Loucy (cell line): ENCODE data around the gene KRTAP19-7.

Experiments
- CTCF ChIP-seq: fragments of 200-600 bp; sonication (generic); conservative IDR thresholded peaks from 2 replicates; pipeline ENCODE4 v1.5.1; 2014; ENCODE audit warnings: mild to moderate bottlenecking, antibody characterized with exemption, low read length
- EZH2phosphoT487 ChIP-seq: fragments of 200-600 bp; IDR thresholded peaks from 2 replicates; pipeline ENCODE4 v1.6.1; 2018; ENCODE audit warnings: antibody characterized with exemption, mild to moderate bottlenecking, moderate library complexity, borderline replicate concordance

- TF ChIP-seq EZH2phosphoT487: no peak
- TF ChIP-seq CTCF: no peak
Observed at GRCh38 chr21:30555095-30555494, 6.0 kb downstream of the KRTAP19-7 start.
